Aorta (tissue), 5 donors: ENCODE data around the gene SKIC8. TPM values are rescaled to one million over a fixed set of nuclear protein-coding genes. Genes with fewer than 3 reads are reported as not detected.

Source experiments
- ATAC-seq: fragments of 200-7000 bp; cut with Tn5 transposase; one replicate; pipeline ENCODE4 v1.9.1; 2022; ENCODE audit warnings: moderate library complexity; ENCODE audit not compliant: low FRiP score
- DNase-seq, 2 donors: peaks; one replicate each; pipeline ENCODE4 v3.0.0-alpha.2; 2020
- H3K27ac ChIP-seq, 2 donors: one replicate each; pipeline ENCODE4 v1.5.1; 2013; ENCODE audit warnings: low read length in 2 of 2, mild to moderate bottlenecking in 2 of 2, moderate library complexity in 2 of 2, control low read depth in 1 of 2, inconsistent platforms in 1 of 2, low read depth in 1 of 2
- H3K27me3 ChIP-seq, 2 donors: one replicate each; pipeline ENCODE4 v1.6.1; 2013; ENCODE audit warnings: control low read depth in 1 of 2, low read length in 1 of 2, mild to moderate bottlenecking in 1 of 2, moderate library complexity in 1 of 2; ENCODE audit not compliant: insufficient read depth in 2 of 2, control insufficient read depth in 1 of 2
- H3K36me3 ChIP-seq, 2 donors: one replicate each; pipeline ENCODE4 v1.6.1; 2013; ENCODE audit warnings: control low read depth in 1 of 2, low read length in 1 of 2, mild to moderate bottlenecking in 1 of 2; ENCODE audit not compliant: insufficient read depth in 2 of 2, control insufficient read depth in 1 of 2
- H3K4me1 ChIP-seq, 2 donors: one replicate each; pipeline ENCODE4 v1.6.1; 2013; ENCODE audit warnings: low read length in 2 of 2, control low read depth in 1 of 2, mild to moderate bottlenecking in 1 of 2, moderate library complexity in 1 of 2; ENCODE audit not compliant: insufficient read depth in 2 of 2, control insufficient read depth in 1 of 2
- H3K4me3 ChIP-seq, 2 donors: one replicate each; pipeline ENCODE4 v1.5.1; 2013; ENCODE audit warnings: low read length in 2 of 2, control low read depth in 1 of 2, mild to moderate bottlenecking in 1 of 2
- H3K9me3 ChIP-seq: one replicate; pipeline ENCODE4 v1.6.1; 2013; ENCODE audit warnings: mild to moderate bottlenecking, low read length; ENCODE audit not compliant: control insufficient read depth
- WGBS, 2 donors: extraction: QIAGEN DNeasy Blood & Tissue Kit; methylation state at CpG; one replicate each; pipeline ENCODE4 v1.1.7; 2013; 5-methylcytosine and 5-hydroxymethylcytosine counted together
- intact Hi-C, 2 donors: fragments of 100-400 bp; cut with DNase I; formaldehyde crosslinking; loops; one replicate each; pipeline versions ENCODE4 v1.14.2 to v1.15.0; 2022
- polyA plus RNA-seq, 2 donors: library from polyadenylated mRNA; stranded (reverse); fragments of 200-250 nt; gene quantifications; one replicate each; pipeline ENCODE4 v1.2.3, GENCODE V29; 2013
- total RNA-seq, 2 donors: library from RNA; stranded (reverse); fragmentation: NEBNext Ultra II Directional; extraction: Animal tissue kit (Norgen Biotek cat#: 25700); gene quantifications; one replicate each; pipeline ENCODE4 v1.2.1, GENCODE V29; 2021
- donor health status: healthy with polysubstance abuse.
- donor health status: Bipolar disorder and iron deficiency.
- donor health status: DM: no; HTN: no; CAD: no.
- donor health status: DM: no; HTN: no; CAD: no.
- donor health status: DM: yes; HTN: yes; CAD: no.

Gene SKIC8
- total and polyA plus RNA-seq, 4 donors = 41.4 to 65.2 (median 54.7) TPM

DNA sequence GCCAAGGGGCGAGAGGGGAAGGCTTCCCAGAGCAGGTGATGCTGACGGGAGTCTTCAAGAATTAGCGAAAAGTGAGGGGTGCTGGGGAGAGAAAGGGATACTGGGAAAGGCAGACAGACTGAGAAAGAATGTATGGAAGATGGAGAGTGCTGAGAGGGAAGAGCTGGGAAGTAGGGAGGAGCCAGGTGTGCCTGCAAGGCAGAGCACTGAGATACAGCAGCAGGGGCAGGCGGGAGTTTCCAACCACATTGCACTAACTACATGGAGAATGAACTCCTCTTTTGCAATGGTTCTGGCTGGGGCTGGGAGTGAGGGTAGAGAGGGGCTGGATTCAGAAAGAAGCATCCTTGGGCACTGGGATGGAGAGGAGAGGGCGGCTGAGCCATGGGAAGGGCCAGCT is 24.7 kb upstream of the SKIC8 start:
- no peak overlapping the region for H3K4me3 ChIP-seq

DNA sequence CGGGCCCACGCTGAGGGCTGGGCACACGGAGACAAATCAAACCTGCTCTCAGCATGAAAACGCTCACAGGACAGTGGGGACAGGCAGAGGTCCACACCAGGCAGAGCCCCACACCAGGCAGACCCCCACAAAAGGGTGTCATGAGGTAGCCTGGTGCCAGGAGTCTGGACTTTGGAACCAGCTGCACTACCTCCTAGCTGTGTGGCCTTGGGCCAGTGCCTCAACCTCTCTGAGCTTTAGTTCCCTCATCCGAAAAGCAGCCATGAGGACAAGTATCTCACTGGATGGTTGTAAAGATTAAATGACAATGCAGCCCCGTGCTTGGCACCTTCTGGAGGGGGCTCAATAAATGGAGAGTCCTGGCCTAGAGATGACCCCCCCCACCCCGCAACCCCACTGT is 24.3 kb upstream of the SKIC8 start:
- 65 to 74% methylated on average over 7 of the region's 7 CpGs for WGBS, 2 donors
- Histone ChIP-seq H3K27me3 (no peaks in the 10 kb centered on the region), H3K4me1 (no peaks in the 10 kb centered on the region), H3K9me3 (no peaks in the 10 kb centered on the region), H3K27ac (no peak overlapping the region), H3K4me3 (no peak overlapping the region), H3K36me3 (no peaks in the 10 kb centered on the region)
- no peak for DNase-seq
- ATAC-seq = no peak
- intact Hi-C loops = no loop called here

More for the DNA sequence above, 24.7 kb upstream of the SKIC8 start:
- no peaks in the 10 kb centered on the region for H3K9me3 ChIP-seq
- intact Hi-C loops = no loop called here
- 85 to 90% methylated on average over 5 of the region's 5 CpGs for WGBS, 2 donors
- no peak for DNase-seq
- H3K4me1 ChIP-seq = no peaks in the 10 kb centered on the region
- H3K27ac ChIP-seq = no peak overlapping the region
- ATAC-seq = no peak
- no peaks in the 10 kb centered on the region for H3K36me3 ChIP-seq
- no peaks in the 10 kb centered on the region for H3K27me3 ChIP-seq

GRCh38 chr15:78322724-78323521 is 23.5 kb upstream of the SKIC8 start:
- intact Hi-C loops = no loop called here
- ATAC-seq (no peak), DNase-seq (no peak)
- Histone ChIP-seq H3K27me3 (no peaks in the 10 kb centered on the region), H3K36me3 (no peaks in the 10 kb centered on the region), H3K27ac (no peak overlapping the region), H3K4me1 (no peaks in the 10 kb centered on the region), H3K9me3 (no peaks in the 10 kb centered on the region), H3K4me3 (no peak overlapping the region)
- 69 to 74% methylated on average over 19 of the region's 19 CpGs for WGBS, 2 donors

- Histone ChIP-seq H3K4me1 (no peaks in the 10 kb centered on the region), H3K9me3 (no peaks in the 10 kb centered on the region), H3K4me3 (no peak overlapping the region), H3K27ac (no peak overlapping the region), H3K27me3 (no peaks in the 10 kb centered on the region), H3K36me3 (no peaks in the 10 kb centered on the region)
- DNase-seq (no peak), ATAC-seq (no peak)
- 67 to 75% methylated on average over 15 of the region's 15 CpGs for WGBS, 2 donors
- intact Hi-C loops = no loop called here
These were observed 22.8 kb upstream of the SKIC8 start for GRCh38 chr15:78322243-78322642.

- DNase-seq (peak in 1 of 2 donors; percentile 11), ATAC-seq (no peak)
- H3K27ac ChIP-seq = no peak overlapping the region
- H3K4me3 ChIP-seq = no peak overlapping the region
- 78 to 86% methylated on average over 4 of the region's 4 CpGs for WGBS, 2 donors
- intact Hi-C loops = no loop called here
- H3K36me3 ChIP-seq = no peaks in the 10 kb centered on the region
- no peaks in the 10 kb centered on the region for H3K9me3 ChIP-seq
- H3K4me1 ChIP-seq = no peaks in the 10 kb centered on the region
- no peaks in the 10 kb centered on the region for H3K27me3 ChIP-seq
These were observed 22.4 kb upstream of the SKIC8 start for GRCh38 chr15:78321786-78322185.

GRCh38 chr15:78321041-78321570 is 21.7 kb upstream of the SKIC8 start:
- whole genome bisulfite sequencing, 2 donors = 78 to 79% methylated on average over 17 of the region's 17 CpGs
- H3K4me3 ChIP-seq = no peak overlapping the region
- ATAC-seq (no peak), DNase-seq (no peak)
- H3K9me3 ChIP-seq = no peaks in the 10 kb centered on the region
- intact Hi-C loops = no loop called here
- H3K4me1 ChIP-seq = no peaks in the 10 kb centered on the region
- H3K36me3 ChIP-seq = no peaks in the 10 kb centered on the region
- H3K27ac ChIP-seq = no peak overlapping the region
- no peaks in the 10 kb centered on the region for H3K27me3 ChIP-seq

GRCh38 chr15:78320183-78320582 is 20.8 kb upstream of the SKIC8 start:
- no peak overlapping the region for H3K4me3 ChIP-seq
- intact Hi-C loops = no loop called here
- DNase-seq (no peak), ATAC-seq (no peak)
- no peaks in the 10 kb centered on the region for H3K27me3 ChIP-seq
- H3K36me3 ChIP-seq = no peaks in the 10 kb centered on the region
- H3K27ac ChIP-seq = no peak overlapping the region
- no peaks in the 10 kb centered on the region for H3K4me1 ChIP-seq
- no peaks in the 10 kb centered on the region for H3K9me3 ChIP-seq
- 91 to 94% methylated on average over 5 of the region's 5 CpGs for WGBS, 2 donors

DNA sequence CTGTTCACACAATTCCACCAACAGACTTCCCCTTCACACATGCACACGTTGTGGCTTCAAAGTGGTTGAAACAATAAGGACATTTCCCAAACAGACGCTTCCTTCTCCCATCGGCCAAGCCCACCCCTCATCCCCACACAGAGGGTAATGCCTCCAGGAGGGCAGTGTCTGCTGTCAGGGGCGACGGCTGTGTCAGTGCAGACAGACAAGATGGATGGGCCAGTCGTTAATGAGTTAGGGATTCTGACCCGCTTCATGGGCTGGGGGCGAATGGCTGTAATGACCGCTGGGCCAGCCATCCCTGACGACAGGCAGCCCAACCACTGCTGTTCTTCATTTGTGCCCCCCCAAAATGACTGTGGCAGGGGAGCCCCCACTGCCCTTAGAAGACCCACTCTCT is 20.2 kb upstream of the SKIC8 start:
- ATAC-seq (no peak), DNase-seq (peak in 1 of 2 donors; percentile 11)
- Histone ChIP-seq H3K27ac (no peak overlapping the region), H3K27me3 (no peaks in the 10 kb centered on the region), H3K4me1 (no peaks in the 10 kb centered on the region), H3K9me3 (no peaks in the 10 kb centered on the region), H3K36me3 (no peaks in the 10 kb centered on the region), H3K4me3 (no peak overlapping the region)
- intact Hi-C loops = no loop called here
- WGBS, 2 donors = 67 to 72% methylated on average over 10 of the region's 10 CpGs
